Smooth muscle cell (in vitro differentiated cells): ENCODE results near the gene PLVAP. TPM values are rescaled to one million over a fixed set of nuclear protein-coding genes. Genes with fewer than 3 reads are reported as not detected.

ENCODE experiments used
- DNase-seq: peaks from one replicate; lab custom pipeline; 2025; ENCODE audit not compliant: unreplicated experiment; lab: John Stamatoyannopoulos, UW
- H2AFZ ChIP-seq: fragments of 200-600 bp; sonication (generic); 2 replicates; pipeline ENCODE4 v1.6.0; 2016; ENCODE audit warnings: antibody characterized with exemption, low read depth, mild to moderate bottlenecking
- H3F3A ChIP-seq: fragments of 200-600 bp; sonication (generic); 2 replicates; pipeline ENCODE4 v1.6.0; 2017; ENCODE audit warnings: antibody characterized with exemption, low read depth
- H3K27ac ChIP-seq: fragments of 200-600 bp; sonication (generic); 2 replicates; pipeline ENCODE4 v1.5.1; 2016; ENCODE audit warnings: low read depth, mild to moderate bottlenecking
- H3K27me3 ChIP-seq: fragments of 200-600 bp; sonication (generic); 2 replicates; pipeline ENCODE4 v1.6.1; 2016; ENCODE audit warnings: low read depth, mild to moderate bottlenecking
- H3K36me3 ChIP-seq: fragments of 200-600 bp; sonication (generic); 2 replicates; pipeline ENCODE4 v1.5.1; 2016; ENCODE audit warnings: low read depth
- H3K4me1 ChIP-seq: fragments of 200-600 bp; sonication (generic); 2 replicates; pipeline ENCODE4 v1.5.1; 2016; ENCODE audit warnings: low read depth
- H3K4me2 ChIP-seq: fragments of 200-600 bp; sonication (generic); 2 replicates; pipeline ENCODE4 v1.6.0; 2016; ENCODE audit warnings: mild to moderate bottlenecking
- H3K4me3 ChIP-seq: fragments of 200-600 bp; sonication (generic); 2 replicates; pipeline ENCODE4 v1.5.1; 2016; ENCODE audit warnings: mild to moderate bottlenecking
- H3K79me2 ChIP-seq: fragments of 200-600 bp; sonication (generic); 2 replicates; pipeline ENCODE4 v1.6.0; 2016; ENCODE audit warnings: low read depth, mild to moderate bottlenecking
- H3K9ac ChIP-seq: fragments of 200-600 bp; sonication (generic); 2 replicates; pipeline ENCODE4 v1.6.0; 2016; ENCODE audit warnings: low read depth
- H3K9me3 ChIP-seq: fragments of 200-600 bp; sonication (generic); replicated peaks from 2 replicates; pipeline ENCODE4 v1.5.1; 2016; ENCODE audit warnings: low read depth
- H4K20me1 ChIP-seq: fragments of 200-600 bp; sonication (generic); 2 replicates; pipeline ENCODE4 v1.6.0; 2016; ENCODE audit warnings: low read depth
- WGBS: methylation state at CpG from one replicate; pipeline ENCODE4 v1.1.7; 2016; ENCODE audit warnings: low lambda C conversion rate; 5-methylcytosine and 5-hydroxymethylcytosine counted together
- polyA plus RNA-seq: library from polyadenylated mRNA; unstranded; fragments of >200 nt; fragmentation: Nextera tagmentation; extraction: Ambion mirVana; gene quantifications from 2 replicates; pipeline ENCODE4 v1.2.1, GENCODE V29; 2016
- total RNA-seq: library from RNA; depleted of rRNA; stranded (reverse); fragments of >200 nt; gene quantifications from 2 replicates; pipeline ENCODE4 v1.2.3, GENCODE V29; 2014
- TF ChIP-seq, protein P1 (sequence below): fragments of 200-600 bp; sonication (generic); IDR thresholded peaks from 2 replicates; pipeline ENCODE4 v1.5.1; 2017; ENCODE audit warnings: borderline replicate concordance, mild to moderate bottlenecking, antibody characterized with exemption; ENCODE audit not compliant: insufficient read depth, poor library complexity, severe bottlenecking

Gene PLVAP
- total and polyA plus RNA-seq, 2 experiments from 2014 or later, result not detected

GRCh38 chr19:17346109-17346671 is 31.0 kb downstream of the PLVAP start:
- peak; percentile 38 for DNase-seq
- Histone ChIP-seq H3K79me2 (no peaks in the 10 kb centered on the region), H3K9ac (no peak overlapping the region), H3K4me3 (no peak overlapping the region), H3K4me1 (peaks cover 5% of the 10 kb centered on the region), H3K27ac (no peak overlapping the region), H3K4me2 (peak overlapping the region; percentile 3), H3F3A (no peaks in the 10 kb centered on the region), H3K27me3 (no peaks in the 10 kb centered on the region), H3K36me3 (no peaks in the 10 kb centered on the region), H4K20me1 (no peaks in the 10 kb centered on the region), H3K9me3 (no peaks in the 10 kb centered on the region), H2AFZ (no peak overlapping the region)
- TF ChIP-seq, protein P1, sequence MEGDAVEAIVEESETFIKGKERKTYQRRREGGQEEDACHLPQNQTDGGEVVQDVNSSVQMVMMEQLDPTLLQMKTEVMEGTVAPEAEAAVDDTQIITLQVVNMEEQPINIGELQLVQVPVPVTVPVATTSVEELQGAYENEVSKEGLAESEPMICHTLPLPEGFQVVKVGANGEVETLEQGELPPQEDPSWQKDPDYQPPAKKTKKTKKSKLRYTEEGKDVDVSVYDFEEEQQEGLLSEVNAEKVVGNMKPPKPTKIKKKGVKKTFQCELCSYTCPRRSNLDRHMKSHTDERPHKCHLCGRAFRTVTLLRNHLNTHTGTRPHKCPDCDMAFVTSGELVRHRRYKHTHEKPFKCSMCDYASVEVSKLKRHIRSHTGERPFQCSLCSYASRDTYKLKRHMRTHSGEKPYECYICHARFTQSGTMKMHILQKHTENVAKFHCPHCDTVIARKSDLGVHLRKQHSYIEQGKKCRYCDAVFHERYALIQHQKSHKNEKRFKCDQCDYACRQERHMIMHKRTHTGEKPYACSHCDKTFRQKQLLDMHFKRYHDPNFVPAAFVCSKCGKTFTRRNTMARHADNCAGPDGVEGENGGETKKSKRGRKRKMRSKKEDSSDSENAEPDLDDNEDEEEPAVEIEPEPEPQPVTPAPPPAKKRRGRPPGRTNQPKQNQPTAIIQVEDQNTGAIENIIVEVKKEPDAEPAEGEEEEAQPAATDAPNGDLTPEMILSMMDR, result peak; percentile 90
- 23% methylated on average over 22 of the region's 24 CpGs for WGBS

GRCh38 chr19:17341845-17342244 is 35.3 kb downstream of the PLVAP start:
- no peaks in the 10 kb centered on the region for H4K20me1 ChIP-seq
- TF ChIP-seq, protein P1, result no peak
- WGBS, result 96% methylated on average over 7 of the region's 7 CpGs
- H3K4me3 ChIP-seq, result no peak overlapping the region
- no peaks in the 10 kb centered on the region for H3K27me3 ChIP-seq
- no peak overlapping the region for H2AFZ ChIP-seq
- peaks cover 6% of the 10 kb centered on the region for H3K4me1 ChIP-seq
- H3F3A ChIP-seq, result no peaks in the 10 kb centered on the region
- no peaks in the 10 kb centered on the region for H3K9me3 ChIP-seq
- no peak overlapping the region for H3K27ac ChIP-seq
- H3K36me3 ChIP-seq, result no peaks in the 10 kb centered on the region
- DNase-seq, result no peak
- no peaks in the 10 kb centered on the region for H3K79me2 ChIP-seq
- no peak overlapping the region for H3K4me2 ChIP-seq
- no peak overlapping the region for H3K9ac ChIP-seq

- Histone ChIP-seq H3K36me3 (no peaks in the 10 kb centered on the region), H3K4me3 (no peak overlapping the region), H4K20me1 (no peaks in the 10 kb centered on the region), H2AFZ (no peak overlapping the region), H3K9me3 (no peaks in the 10 kb centered on the region), H3K4me1 (peaks cover 6% of the 10 kb centered on the region), H3F3A (no peaks in the 10 kb centered on the region), H3K4me2 (no peak overlapping the region), H3K79me2 (no peaks in the 10 kb centered on the region), H3K27me3 (no peaks in the 10 kb centered on the region), H3K9ac (no peak overlapping the region), H3K27ac (no peak overlapping the region)
- 98% methylated on average over 15 of the region's 15 CpGs for WGBS
- no peak for DNase-seq
- TF ChIP-seq, protein P1, result no peak
Observed at GRCh38 chr19:17341386-17341785, 35.8 kb downstream of the PLVAP start.

GRCh38 chr19:17340871-17341357 is 36.2 kb downstream of the PLVAP start:
- Histone ChIP-seq H3K27ac (no peak overlapping the region), H4K20me1 (no peaks in the 10 kb centered on the region), H3K79me2 (no peaks in the 10 kb centered on the region), H3K27me3 (no peaks in the 10 kb centered on the region), H3K9me3 (no peaks in the 10 kb centered on the region), H3K9ac (no peak overlapping the region), H2AFZ (no peak overlapping the region), H3K4me3 (no peak overlapping the region), H3F3A (no peaks in the 10 kb centered on the region), H3K4me2 (no peak overlapping the region), H3K4me1 (peaks cover 6% of the 10 kb centered on the region), H3K36me3 (no peaks in the 10 kb centered on the region)
- no peak for DNase-seq
- TF ChIP-seq, protein P1, result no peak
- WGBS, result 86% methylated on average over 16 of the region's 17 CpGs
